KMS-11 (cell line): ENCODE data around the gene ERO1B.

Source experiments
- H2AFZ ChIP-seq: fragments of 200-600 bp; sonication (generic); 2 replicates; pipeline ENCODE4 v1.6.1; 2016; ENCODE audit warnings: antibody characterized with exemption, mixed run types, low read depth
- H3K27ac ChIP-seq: fragments of 200-600 bp; sonication (generic); 2 replicates; pipeline ENCODE4 v1.6.1; 2016; ENCODE audit warnings: mild to moderate bottlenecking, mixed run types
- H3K27me3 ChIP-seq: fragments of 200-600 bp; sonication (generic); 2 replicates; pipeline ENCODE4 v1.6.1; 2017; ENCODE audit warnings: mild to moderate bottlenecking, low read depth, mixed run types, moderate library complexity; ENCODE audit not compliant: insufficient read depth
- H3K36me3 ChIP-seq: fragments of 200-600 bp; sonication (generic); 2 replicates; pipeline ENCODE4 v1.6.1; 2017; ENCODE audit warnings: mild to moderate bottlenecking, mixed run types; ENCODE audit not compliant: insufficient read depth
- H3K4me1 ChIP-seq: fragments of 200-600 bp; sonication (generic); 2 replicates; pipeline ENCODE4 v1.6.1; 2016; ENCODE audit warnings: mild to moderate bottlenecking, low read depth, mixed run types; ENCODE audit not compliant: poor library complexity, severe bottlenecking
- H3K4me2 ChIP-seq: fragments of 200-600 bp; sonication (generic); 2 replicates; pipeline ENCODE4 v1.7.0; 2016; ENCODE audit warnings: mild to moderate bottlenecking, mixed run types
- H3K4me3 ChIP-seq: fragments of 200-600 bp; sonication (generic); IDR thresholded peaks from 2 replicates; pipeline ENCODE4 v1.6.1; 2017; ENCODE audit warnings: low read depth, low read length, mixed read lengths; ENCODE audit not compliant: insufficient read depth
- H3K79me2 ChIP-seq: fragments of 200-600 bp; sonication (generic); 2 replicates; pipeline ENCODE4 v1.6.1; 2016; ENCODE audit warnings: low read depth, mixed run types; ENCODE audit not compliant: insufficient read depth
- H3K9ac ChIP-seq: fragments of 200-600 bp; sonication (generic); 2 replicates; pipeline ENCODE4 v1.6.1; 2016; ENCODE audit warnings: mild to moderate bottlenecking, mixed run types
- H4K20me1 ChIP-seq: fragments of 200-600 bp; sonication (generic); 2 replicates; pipeline ENCODE4 v1.6.1; 2016; ENCODE audit warnings: mild to moderate bottlenecking, mixed run types; ENCODE audit not compliant: insufficient read depth
- CTCF ChIP-seq: fragments of 200-600 bp; sonication (generic); conservative IDR thresholded peaks from 2 replicates; pipeline ENCODE4 v1.6.1; 2017; ENCODE audit warnings: low read depth, mild to moderate bottlenecking, antibody characterized with exemption, low read length, moderate library complexity, mixed read lengths

The ERO1B gene

GRCh38 chr1:236240675-236241074 lies 41.1 kb downstream of the ERO1B start:
- TF ChIP-seq CTCF = no peak
- Histone ChIP-seq H3K27ac (no peak overlapping the region), H3K36me3 (no peaks in the 10 kb centered on the region), H3K79me2 (no peaks in the 10 kb centered on the region), H3K4me3 (no peak overlapping the region), H3K4me1 (no peaks in the 10 kb centered on the region), H3K27me3 (no peaks in the 10 kb centered on the region), H2AFZ (no peak overlapping the region), H3K9ac (no peak overlapping the region), H3K4me2 (no peak overlapping the region), H4K20me1 (no peaks in the 10 kb centered on the region)

- Histone ChIP-seq H3K4me2 (no peak overlapping the region), H3K4me1 (no peaks in the 10 kb centered on the region), H3K27ac (no peak overlapping the region), H3K9ac (no peak overlapping the region), H3K27me3 (no peaks in the 10 kb centered on the region), H2AFZ (no peak overlapping the region), H3K4me3 (no peak overlapping the region), H3K79me2 (no peaks in the 10 kb centered on the region), H4K20me1 (no peaks in the 10 kb centered on the region), H3K36me3 (no peaks in the 10 kb centered on the region)
- no peak for TF ChIP-seq CTCF
These were observed 42.6 kb downstream of the ERO1B start for GRCh38 chr1:236239092-236239585.

- no peaks in the 10 kb centered on the region for H3K4me1 ChIP-seq
- no peak overlapping the region for H3K4me3 ChIP-seq
- no peak overlapping the region for H3K27ac ChIP-seq
- H3K9ac ChIP-seq = no peak overlapping the region
- no peak for TF ChIP-seq CTCF
- H4K20me1 ChIP-seq = no peaks in the 10 kb centered on the region
- no peak overlapping the region for H3K4me2 ChIP-seq
- no peaks in the 10 kb centered on the region for H3K79me2 ChIP-seq
- H3K36me3 ChIP-seq = no peaks in the 10 kb centered on the region
- no peaks in the 10 kb centered on the region for H3K27me3 ChIP-seq
- H2AFZ ChIP-seq = no peak overlapping the region
These were observed 46.6 kb downstream of the ERO1B start for GRCh38 chr1:236235116-236235515.

GRCh38 chr1:236228411-236228810 lies 53.3 kb downstream of the ERO1B start:
- Histone ChIP-seq H3K79me2 (no peaks in the 10 kb centered on the region), H3K4me3 (no peak overlapping the region), H3K27ac (no peak overlapping the region), H3K27me3 (no peaks in the 10 kb centered on the region), H3K9ac (no peak overlapping the region), H4K20me1 (no peaks in the 10 kb centered on the region), H2AFZ (no peak overlapping the region), H3K4me1 (no peaks in the 10 kb centered on the region), H3K36me3 (no peaks in the 10 kb centered on the region), H3K4me2 (no peak overlapping the region)
- TF ChIP-seq CTCF = no peak
